ELR (cell line): ENCODE data around the gene CCDC116.
"Not testable (repeated sequence)": the region's sequence is repeated elsewhere in the genome, so short reads cannot be mapped to it uniquely, and the experiment has no call there.

Source experiments
- DNase-seq: peaks from one replicate; pipeline ENCODE4 v3.0.0-alpha.2; 2015; ENCODE audit warnings: low read depth

The CCDC116 gene

DNA sequence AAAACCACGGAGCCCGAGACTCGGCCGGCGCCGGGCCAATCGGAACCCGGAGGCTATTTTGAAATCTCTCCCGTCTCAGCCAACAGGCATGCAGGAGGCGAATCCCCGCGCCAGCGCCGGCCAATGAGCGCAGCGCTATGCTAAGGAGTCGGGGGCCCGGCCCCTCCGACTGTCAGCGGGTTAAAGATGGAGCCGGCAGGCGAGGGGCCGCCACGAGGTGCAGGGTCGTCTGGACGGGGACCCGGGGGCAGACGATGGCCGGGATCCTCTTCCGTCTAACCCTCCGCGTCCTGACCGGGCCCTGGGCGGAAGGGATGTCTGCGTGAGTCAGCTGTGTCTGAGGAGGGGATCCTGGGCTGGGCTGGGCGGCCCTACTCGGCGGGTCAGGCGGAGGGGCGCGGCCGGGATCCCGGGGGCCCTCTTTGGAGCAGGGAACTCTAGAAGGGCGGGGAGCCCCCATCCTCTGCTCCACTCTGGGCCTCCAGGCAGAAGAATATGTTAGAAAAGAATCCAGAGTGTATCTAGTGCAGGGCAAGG is 19.5 kb downstream of the CCDC116 start:
- DNase-seq: peak; percentile 92

DNA sequence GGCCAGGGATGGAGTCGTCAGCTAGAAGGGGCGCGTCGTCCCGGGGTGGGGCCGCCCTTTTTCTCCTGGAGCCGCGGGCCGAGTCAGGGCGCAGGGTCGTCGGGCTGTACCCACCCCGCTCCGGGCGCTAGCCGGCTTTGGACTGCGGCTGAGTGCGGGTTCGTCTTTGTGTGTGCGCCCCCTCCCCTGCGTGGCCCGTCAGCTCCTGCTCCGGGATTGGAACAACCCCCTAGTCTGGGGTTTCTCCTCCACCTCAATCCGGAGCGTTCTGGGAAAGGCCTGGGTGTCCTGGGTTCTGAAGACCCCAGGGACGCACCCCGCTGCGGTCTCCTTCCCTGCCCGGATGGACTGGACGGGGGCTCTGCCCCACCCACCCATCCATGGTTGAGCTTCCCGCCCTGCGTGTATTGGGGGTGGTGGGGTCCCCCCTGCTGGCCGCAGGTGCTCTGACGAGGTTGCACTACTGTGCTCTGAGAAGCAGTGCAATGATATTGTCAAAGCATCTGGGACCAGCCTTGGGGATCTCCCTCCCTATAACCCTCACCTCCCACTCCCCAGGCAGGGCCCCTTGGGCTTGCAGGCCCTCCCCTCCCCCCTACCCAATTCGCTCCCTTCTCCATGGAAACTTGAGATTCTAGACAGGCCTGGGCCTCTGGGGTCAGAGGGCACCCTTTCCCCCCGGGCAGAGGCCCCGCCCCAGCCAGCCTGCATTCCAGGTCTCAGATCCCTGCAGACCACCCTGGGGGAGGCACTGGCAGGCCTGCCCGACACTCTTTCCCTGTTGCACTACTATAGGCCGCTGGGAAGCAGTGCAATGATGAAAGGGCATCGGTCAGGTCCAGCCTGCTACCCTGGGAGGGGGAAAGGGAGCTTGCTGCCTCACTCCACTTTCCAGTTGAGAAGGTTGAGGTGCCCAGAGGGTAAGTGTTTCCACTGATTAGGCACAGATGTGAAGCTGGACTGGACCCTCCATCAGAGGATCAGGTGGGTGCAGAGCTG is 20.3 kb downstream of the CCDC116 start:
- no peak for DNase-seq

DNA sequence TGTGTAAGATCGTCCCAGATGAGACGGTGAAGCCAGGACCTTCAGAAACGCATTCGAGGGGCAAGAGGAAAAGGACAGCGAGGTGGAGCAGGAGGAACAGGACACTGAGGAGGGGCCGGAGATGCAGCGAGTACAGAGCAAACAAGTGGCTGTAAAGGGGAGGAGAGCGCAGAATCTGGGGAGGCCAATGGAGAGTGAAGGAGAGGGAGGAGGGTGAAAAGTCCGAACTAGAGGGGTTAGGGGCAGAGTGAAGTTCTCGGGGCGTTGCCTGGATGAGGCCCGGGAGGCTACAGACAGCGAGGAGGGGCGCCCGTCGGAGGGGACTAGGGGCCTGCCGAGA is 24.4 kb downstream of the CCDC116 start:
- no peak for DNase-seq

DNA sequence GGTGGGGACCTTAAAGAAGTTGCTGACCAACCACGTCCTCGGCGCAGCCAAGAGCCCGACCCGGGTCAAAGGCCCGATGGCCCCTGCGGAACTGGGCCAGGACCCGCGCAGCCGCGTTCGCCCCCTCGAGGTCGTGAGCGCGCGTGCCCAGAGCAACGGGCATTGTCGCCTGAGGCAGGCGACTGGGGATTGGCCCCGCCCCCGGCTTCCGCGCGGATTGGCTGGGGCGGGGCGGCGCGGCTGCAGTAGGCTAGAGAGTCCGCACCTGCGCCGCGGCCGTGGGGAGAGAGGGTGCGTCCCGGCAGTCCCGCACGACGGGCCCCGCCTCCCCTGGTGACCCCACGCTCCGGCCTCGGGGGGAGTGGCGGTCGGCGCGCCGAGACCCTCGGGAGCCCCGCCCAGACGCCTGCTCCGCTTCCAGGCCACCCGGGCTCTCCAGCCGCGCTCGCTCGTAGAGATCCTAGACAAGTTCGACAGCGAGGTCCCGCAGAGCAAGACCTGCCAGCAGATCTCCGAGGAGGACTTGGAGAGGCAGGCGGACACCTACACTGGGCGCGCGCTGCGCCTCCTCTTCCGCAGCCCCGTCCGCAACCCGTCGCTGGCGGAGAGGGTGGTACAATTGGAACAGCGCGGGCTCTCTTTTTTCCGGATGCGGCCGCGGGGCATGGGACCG is 24.9 kb downstream of the CCDC116 start:
- DNase-seq: peak; percentile 59

DNA sequence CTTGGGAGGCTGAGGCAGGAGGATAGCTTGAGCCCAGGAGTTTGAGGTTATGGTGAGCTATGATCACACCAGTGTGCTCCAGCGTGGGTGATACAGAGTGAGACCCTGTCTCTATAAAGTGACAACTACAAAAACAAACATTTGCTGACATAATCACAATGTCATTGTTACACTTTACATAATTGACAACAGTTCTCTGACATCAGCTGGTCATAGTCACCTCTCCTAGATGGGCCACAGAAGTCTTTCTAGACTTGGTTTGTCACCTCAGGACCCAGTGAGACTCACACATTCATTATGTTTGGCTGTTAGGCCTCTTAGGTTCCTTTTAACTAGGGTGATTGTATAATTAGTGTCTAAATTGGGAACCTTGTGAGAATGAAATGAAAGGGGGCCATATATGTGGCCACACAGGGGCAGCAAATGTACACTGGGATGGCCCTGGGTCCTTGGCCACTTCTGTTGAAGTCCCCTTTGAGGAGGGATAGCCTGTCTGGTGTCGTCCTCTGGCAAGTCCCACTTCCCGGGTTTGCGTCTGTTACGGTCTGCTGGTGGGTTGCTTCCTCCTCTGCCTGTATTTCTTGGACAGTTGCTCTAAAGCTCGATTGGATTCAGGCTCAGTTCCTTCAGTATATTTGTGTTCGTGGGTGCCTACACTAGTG is 27.4 kb downstream of the CCDC116 start:
- DNase-seq: no peak

DNA sequence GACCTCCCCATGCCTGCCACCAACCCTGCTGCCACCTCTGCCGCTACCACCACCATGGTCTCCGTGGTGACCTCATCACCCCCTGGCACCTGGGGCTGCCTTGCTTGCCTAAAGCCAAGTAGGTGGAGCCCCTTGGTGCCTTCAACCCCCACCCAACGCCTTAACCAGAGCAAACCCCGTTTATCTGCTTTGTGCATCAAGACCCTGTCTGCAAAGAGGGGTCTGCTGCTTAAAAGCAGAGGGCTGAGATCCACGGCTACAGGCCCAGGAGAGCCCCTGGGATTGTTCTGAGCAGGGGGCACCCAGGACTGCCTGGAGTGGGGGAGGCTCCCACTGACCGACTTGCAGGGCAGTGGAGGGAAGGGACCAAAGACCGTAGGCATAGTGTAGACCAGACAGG is 28.3 kb downstream of the CCDC116 start:
- no peak for DNase-seq

DNA sequence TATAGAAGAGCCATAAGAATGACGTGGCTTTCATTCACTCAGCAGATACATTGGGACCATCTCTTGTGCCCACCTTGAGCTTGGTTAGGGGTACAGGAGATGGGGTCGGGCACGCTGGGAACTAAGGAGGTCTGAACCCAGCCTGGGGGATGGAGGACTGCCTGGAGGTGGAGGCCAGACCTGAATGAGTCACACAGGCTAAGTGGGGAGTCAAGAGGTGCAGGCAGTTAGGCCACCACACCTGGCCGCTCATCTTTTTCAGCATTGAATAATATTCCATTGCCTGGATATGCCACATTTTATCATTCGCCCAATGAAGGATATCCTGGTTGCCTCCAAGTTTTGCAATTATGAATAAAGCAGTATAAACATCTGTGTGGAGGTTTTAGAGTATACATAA is 29.4 kb downstream of the CCDC116 start:
- no peak for DNase-seq

DNA sequence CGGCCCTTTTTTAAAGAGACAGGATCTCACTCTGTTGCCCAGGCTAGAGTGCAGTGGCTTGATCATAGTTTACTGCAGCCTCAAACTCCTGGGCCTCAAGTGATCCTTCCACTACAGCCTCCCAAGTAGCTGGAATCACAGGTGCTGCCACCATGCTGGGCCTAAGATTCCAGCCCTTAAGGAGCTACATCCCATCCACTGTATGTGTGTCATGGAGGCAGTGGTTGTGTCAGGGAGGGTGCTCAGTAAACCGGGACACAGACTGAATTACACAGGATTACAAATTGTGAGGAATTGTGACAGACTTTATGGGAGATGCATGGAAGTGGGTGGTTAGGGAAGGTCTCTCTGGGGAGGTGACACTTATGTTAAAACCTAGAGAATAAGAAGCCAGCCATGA is 31.2 kb downstream of the CCDC116 start:
- no peak for DNase-seq

DNA sequence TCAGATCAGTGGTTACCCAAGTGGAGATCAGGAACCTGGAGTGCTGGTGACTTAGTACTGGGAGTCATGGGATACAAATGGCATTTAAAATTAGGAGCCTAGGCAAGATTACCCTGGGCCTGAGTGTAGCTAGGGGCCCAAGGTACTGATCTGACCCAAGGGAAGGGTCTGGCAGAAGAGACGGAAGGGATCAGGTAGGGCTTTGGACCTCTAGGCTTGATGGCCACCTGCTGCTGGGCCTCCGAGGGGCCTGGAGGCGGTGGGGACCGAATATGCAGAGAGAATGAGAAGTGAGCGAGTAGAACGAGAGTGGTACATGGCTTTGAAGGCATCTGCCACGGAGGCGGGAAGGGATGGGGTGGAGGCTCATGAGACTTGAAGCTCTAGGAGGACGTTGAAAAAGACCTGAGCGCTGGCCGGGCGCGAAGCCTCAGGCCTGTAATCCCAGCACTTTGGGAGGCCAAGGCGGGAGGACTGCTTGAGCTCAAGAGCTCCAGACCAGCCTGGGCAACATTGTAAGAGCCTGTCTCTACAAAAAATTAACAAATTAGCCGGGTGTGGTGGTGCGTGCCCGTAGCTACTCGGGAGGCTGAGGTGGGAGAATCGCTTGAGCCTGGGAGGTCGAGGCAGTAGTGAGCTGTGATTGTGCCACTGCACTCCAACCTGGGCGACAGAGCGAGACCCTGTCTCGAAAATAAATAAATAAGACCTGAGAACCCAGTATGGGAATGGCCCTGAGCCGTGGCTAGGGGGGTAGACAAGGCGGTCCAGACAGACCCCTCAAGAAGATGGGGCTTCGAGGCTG is 32.7 kb downstream of the CCDC116 start:
- no peak for DNase-seq

DNA sequence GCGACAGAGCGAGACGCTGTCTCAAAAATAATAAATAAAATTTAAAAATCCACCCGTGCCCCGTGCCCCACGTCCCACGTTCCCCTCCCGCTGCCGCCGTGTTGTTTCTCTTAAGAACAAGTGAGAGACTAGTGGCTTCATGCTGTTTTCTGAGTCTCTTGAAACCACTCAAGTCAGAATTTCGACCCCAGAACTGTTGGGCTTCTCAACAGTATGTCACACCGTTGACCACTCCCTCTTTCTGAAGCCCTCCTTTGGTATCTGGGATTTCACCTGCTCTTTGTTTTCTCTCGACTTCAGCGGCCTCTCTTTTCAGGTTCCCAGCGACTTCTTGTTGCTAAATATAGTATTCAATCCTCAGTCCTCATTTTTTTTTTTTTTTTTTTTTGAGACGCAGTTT is 34.2 kb downstream of the CCDC116 start:
- DNase-seq: peak; percentile 19

DNA sequence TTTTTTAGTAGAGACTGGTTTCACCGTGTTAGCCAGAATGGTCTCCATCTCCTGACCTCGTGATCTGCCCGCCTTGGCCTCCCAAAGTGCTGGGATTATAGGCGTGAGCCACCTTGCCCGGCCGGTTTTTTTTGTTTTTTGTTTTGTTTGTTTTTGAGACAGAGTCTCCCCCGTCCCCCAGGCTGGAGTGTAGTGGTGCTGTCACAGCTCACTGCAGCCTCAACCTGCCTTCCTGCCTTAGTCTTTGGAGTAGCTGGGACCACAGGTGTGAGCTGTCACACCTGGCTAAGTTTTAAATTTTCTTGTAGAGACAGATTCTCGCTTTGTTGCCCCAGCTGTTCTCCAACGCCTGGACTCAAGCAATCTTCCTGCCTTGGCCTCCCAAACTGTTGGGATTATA is 36.5 kb downstream of the CCDC116 start:
- DNase-seq: no peak

DNA sequence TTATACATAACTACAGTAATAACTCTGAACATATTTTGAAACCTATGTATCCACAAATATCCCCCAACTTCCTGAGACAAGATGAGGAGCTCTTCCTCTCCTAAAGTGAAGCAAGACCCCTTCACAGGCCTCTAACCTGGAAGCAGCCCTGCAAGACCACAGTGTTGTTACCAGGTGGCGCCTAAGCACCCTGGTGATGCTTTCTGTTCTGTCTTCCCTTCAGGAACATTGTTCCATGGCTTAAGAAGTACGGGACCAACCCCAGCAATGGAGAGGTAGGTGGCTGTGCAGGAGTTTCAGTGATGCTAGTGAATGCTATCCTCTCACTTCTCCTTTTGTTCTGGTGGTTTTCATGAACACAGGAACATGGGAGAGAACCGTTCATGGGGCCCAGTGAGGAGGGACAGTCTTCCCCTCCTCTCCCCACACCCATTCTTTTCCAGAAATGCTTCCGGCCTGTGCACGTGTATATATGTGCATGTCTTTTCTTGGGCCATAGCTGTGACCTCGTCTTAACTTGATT is 39.6 kb downstream of the CCDC116 start:
- no peak for DNase-seq

DNA sequence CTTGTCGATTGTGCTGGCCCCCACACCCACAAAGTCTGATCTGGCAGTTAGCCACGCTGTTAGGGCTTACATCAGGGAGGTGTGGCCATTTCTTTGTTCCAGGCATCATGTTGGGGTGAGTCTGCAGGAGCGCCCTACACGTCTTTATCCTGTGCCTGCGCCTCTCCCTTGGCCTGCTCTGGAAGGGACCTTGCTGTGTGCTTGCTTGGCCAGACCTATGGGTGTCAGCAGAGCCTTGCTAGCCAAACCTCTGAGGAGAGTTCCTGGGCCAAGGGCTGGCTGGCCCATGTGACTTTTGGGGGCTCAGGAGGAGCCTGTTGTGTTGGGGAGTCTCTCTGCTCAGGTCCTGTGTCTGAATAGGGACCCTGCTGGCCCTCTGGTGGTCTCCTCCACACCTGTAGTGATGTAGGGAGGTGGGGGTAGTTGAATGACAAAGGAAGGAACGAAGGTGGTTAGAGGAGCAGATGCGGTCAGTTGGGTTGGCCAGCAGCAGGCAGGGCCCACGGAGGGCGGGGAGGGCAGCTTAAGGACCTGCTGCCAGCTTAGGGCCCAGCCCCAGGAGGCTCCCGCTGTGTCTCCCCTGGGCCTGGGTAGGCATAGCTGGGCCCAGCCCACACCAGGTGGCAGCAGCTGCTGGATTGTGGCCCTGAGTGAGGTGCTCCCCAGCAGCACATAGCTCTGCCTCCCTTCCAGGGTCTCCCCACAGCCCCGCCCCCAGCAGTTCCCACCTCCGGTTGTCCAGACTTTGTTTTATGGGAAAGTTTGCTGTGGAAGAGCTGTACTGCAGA is 41.2 kb downstream of the CCDC116 start:
- no peak for DNase-seq

DNA sequence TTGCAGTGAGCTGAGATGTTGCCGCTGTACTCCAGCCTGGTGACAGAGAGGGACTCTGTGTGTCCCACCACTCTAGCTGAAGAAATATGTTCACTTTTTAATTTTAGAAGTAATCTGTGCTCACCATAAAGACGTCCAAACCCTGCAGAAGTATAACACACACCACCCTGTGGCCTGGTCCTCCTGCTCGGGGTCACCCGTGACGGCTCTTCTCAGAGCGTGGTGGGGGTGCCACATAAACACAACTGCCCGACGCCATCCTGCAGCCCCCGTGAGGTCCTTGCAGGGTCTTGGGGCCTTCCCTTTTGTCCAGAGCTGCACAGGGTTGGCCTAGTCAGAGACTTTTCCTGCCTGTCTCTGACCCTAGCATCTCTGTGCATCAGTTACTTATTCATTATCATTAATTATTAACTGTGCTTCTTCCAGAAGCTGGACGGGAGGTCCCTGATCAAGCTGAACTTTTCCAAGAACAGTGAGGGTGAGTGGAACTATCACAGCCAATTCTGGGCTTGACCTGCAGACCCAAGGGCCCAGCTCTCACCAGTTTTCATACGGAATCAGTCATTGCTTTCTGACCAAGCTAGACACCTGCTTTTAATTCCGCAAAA is 42.2 kb downstream of the CCDC116 start:
- no peak for DNase-seq

DNA sequence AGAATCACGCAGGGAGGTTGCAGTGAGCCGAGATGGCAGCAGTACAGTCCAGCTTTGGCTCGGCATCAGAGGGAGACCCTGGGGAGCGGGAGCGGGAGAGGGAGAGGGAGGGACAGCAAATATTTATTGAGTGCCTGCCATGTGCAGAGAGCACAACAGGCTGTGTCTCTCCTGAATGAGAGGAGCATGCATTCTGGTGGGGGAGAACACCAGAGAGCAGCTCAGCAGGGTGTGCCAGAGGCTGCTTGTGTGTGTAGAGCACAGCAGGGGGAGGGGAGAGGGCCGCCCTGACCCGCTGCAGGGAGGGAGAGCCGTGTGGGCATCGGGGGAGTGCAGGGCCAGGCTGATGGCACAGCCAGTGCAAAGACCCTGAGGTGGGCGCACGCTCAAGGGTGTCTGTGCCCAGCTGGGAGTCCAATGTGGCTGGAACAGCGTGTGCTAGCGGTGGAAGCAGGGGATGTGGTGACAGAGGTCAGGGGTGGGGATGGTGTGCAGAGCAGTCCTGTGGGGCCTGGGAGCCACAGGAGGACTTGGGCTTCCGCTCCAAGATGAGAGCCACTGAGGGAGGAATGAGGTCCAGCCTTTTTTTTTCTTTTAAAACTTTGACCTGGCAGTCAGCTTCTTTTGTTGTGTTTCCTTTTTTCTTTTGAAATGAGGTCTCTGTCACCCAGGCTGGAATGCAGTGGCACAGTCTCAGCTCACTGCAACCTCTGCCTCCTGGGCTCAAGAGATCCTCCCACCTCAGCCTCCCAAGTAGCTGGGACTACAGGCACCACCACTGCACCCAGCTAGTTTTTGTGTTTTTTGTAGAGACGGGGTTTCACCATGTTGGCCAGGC is 45.3 kb downstream of the CCDC116 start:
- no peak for DNase-seq

DNA sequence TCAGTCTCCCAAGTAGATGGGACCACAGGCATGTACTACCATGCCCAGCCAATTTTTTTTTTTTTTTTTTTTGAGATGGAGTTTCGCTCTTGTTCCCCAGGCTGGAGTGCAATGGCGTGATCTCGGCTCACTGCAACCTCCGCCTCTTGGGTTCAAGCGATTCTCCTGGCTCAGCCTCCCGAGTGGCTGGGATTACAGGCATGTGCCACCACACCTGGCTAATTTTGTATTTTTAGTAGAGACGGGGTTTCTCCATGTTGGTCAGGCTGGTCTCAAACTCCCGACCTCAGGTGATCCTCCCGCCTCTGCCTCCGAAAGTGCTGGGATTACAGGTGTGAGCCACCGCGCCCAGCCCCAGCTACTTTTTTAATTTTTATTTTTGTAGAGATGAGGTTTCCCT is 46.3 kb downstream of the CCDC116 start:
- DNase-seq: not testable (repeated sequence)

DNA sequence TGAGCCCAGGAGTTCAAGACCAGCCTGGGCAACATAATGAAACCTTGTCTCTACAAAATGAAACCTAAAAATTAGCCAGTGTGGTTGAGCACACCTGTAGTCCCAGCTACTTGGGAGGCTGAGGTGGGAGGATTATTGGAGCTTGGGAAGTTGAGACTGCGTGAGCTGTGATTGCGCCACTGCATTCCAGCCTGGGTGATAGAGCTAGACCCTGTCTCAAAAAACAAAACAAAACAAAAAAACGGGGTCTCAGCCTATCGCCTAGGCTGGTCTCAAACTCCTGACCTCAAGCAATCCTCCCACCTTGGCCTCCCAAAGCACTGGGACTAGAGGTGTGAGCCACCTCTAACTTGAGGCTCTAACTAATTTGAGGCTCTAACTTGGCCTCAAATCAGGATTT is 46.8 kb downstream of the CCDC116 start:
- DNase-seq: no peak

DNA sequence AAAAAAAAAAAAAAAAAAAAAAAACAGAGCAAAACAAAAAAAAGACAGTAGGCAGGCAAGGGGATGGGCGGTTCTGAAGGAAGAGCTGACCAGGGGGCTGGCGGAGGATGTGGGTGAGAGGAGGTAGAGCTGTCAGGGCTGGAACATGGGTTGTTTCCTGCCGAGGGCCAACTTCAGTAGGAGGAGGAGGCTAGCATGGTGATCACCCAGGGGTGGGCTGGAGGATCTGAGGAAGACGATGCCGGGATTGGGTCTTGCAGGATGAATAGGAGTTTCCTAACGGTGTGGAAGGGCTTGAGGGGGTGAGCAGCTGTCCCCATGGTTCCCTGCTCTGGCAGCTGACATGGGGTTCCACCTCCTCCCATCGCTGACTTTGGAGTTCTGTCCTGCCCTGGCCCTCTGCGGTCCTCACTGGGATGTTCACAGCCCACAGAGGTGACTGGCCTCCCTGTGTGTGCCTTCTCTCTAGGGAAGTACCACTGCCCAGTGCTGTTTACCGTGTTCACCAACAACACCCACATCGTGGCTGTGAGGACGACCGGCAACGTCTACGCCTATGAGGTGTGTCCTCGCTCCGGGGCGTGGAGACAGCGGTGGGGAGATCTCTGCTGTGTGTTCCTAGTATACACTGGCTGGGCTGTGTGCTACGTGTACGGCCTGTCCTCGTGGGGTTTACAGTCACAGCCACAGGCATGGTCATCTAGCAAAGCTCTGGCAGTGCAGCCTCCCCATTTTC is 48.4 kb downstream of the CCDC116 start:
- no peak for DNase-seq
